Prostate gland (tissue), 2 donors: ENCODE data around the gene P2RY2.

Experiments
- CTCF ChIP-seq, 4 experiments: fragments of 200-600 bp in 2 of 4; fragments of 450-650 bp in 2 of 4; sonication (generic) in 2 of 4; IDR thresholded peaks; 1 replicate in 3 of 4; 2 replicates in 1 of 4; pipeline ENCODE4 v1.5.1; 2016 to 2019; ENCODE audit warnings: antibody characterized with exemption in 4 of 4, mild to moderate bottlenecking in 2 of 4, moderate library complexity in 2 of 4
- POLR2A ChIP-seq: fragments of 450-650 bp; IDR thresholded peaks from one replicate; pipeline ENCODE4 v1.6.1; 2016; ENCODE audit warnings: antibody characterized with exemption, mild to moderate bottlenecking
- POLR2AphosphoS5 ChIP-seq: sonication (generic); formaldehyde crosslinking; IDR thresholded peaks from one replicate; pipeline ENCODE4 v1.6.1; 2017; ENCODE audit warnings: antibody characterized with exemption

- no peak for TF ChIP-seq CTCF (IDR thresholded peaks at IDR 0.05)
- no peak for TF ChIP-seq POLR2AphosphoS5
- no peak for TF ChIP-seq POLR2A
Observed at GRCh38 chr11:73269459-73270015, 51.5 kb downstream of the P2RY2 start.
